ENCODE data around the gene MTHFD2L. TPM values are rescaled to one million over a fixed set of nuclear protein-coding genes. Genes with fewer than 3 reads are reported as not detected.
A peak's percentile ranks its signal among the peaks of the same experiment; 100 is the strongest.

MTHFD2L gene
- total RNA-seq (2011; cell fraction: chromatin; rRNA removed; ENCODE audit: low replicate concordance) = 20.6 and 60.4 TPM in 2 replicates
- total RNA-seq (2011; cell fraction: nucleolus; rRNA removed) = 15.3 and 17.2 TPM in 2 replicates
- 39.8 and 80.6 TPM in 2 replicates for total RNA-seq (2011; cell fraction: nucleoplasm; rRNA removed)
- 26.7 and 38.1 TPM in 2 replicates for total RNA-seq (2014; rRNA removed)
- total RNA-seq (2014; rRNA removed; fragmentation: Illumina TruSeq; extraction: Trizol) = 32.5 and 35.7 TPM in 2 replicates
- total RNA-seq (2015; rRNA removed; fragmentation: Illumina TruSeq; extraction: Trizol) = 24.0 and 26.6 TPM in 2 replicates
- total RNA-seq (2021) = 24.6 and 27.7 TPM in 2 replicates
- 26.3 and 39.0 TPM in 2 replicates for polyA plus RNA-seq (2011; rRNA removed)
- 6.3 and 12.8 TPM in 2 replicates for polyA plus RNA-seq (2011; cell fraction: cytosol; rRNA removed)
- polyA plus RNA-seq (2011; cell fraction: nucleus; rRNA removed) = 24.4 and 28.3 TPM in 2 replicates
- polyA plus RNA-seq (2012) = 19.8 and 20.1 TPM in 2 replicates
- polyA plus RNA-seq (2014; fragmentation: Illumina TruSeq; extraction: Trizol) = 19.1 and 19.7 TPM in 2 replicates
- polyA plus RNA-seq (2014; fragmentation: Nextera tagmentation; extraction: Ambion mirVana) = 10 to 100 TPM; 10.0 to 13.7 TPM
- 26.0 and 29.8 TPM in 2 replicates for polyA plus RNA-seq (2014; rRNA removed)
- polyA minus RNA-seq (2011; rRNA and poly(A)+ RNA removed) = 26.0 and 28.5 TPM in 2 replicates
- 8.8 and 9.2 TPM in 2 replicates for polyA minus RNA-seq (2011; cell fraction: cytosol; rRNA and poly(A)+ RNA removed)
- 47.9 and 57.3 TPM in 2 replicates for polyA minus RNA-seq (2011; cell fraction: nucleus; rRNA and poly(A)+ RNA removed)
- Bru-seq, nascent RNA = percentile 66 among the genes with signal in this experiment
- percentile 70 among the genes with signal in this experiment for BruChase-seq, experiment 1, labeled RNA remaining after a 2-hour chase
- percentile 67 among the genes with signal in this experiment for BruChase-seq, experiment 2, labeled RNA remaining after a 6-hour chase
- long read RNA-seq, experiment 1, transcript MTHFD2L-208 (2 exons, 2,363 nt) = major isoform, 87 of 113 reads
- long read RNA-seq, experiment 1, partial matches to known transcripts = 12 of 113 reads
- long read RNA-seq, experiment 1, other reads (novel, unspliced or antisense) = 10 of 113 reads
- long read RNA-seq, experiment 2, transcript MTHFD2L-208 (2 exons, 2,363 nt) = major isoform, 12 of 33 reads
- long read RNA-seq, experiment 2, partial matches to known transcripts = 1 of 33 reads
- long read RNA-seq, experiment 2, other reads (novel, unspliced or antisense) = 20 of 33 reads
- long read RNA-seq, experiment 3, transcript MTHFD2L-208 (2 exons, 2,363 nt) = major isoform, 28 of 33 reads
- long read RNA-seq, experiment 3, partial matches to known transcripts = 1 of 33 reads
- long read RNA-seq, experiment 3, other reads (novel, unspliced or antisense) = 4 of 33 reads

GRCh38 chr4:74157561-74158465 is at the start of gene MTHFD2L:
Gene MTHFD2L (plus strand): TSS chr4:74158118. CDS start chr4:74158139, 21 bp downstream.
- in situ Hi-C loops (cut with MboI) (no loop called here), intact Hi-C loops (cut with micrococcal nuclease) (no loop called here)
- CTCF ChIA-PET (ENCODE audit: low intra/inter-chr PET ratio) = no interaction called here
- POLR2A ChIA-PET = interaction anchor here (0.6 to 1.9 kb wide), 2 partner anchors 9 to 707 kb away, joined by 3 to 8 read pairs; no protein-coding TSS in a partner anchor
- peak within 1 kb of the TSS; percentile 97 for H3K27ac ChIP-seq (ENCODE audit: extremely low read depth, low read depth, low read length)
- no peaks in the 10 kb centered on the region for H3K27me3 ChIP-seq (ENCODE audit: control insufficient read depth in 2 of 2, insufficient read depth in 2 of 2, low read length in 2 of 2)
- peaks cover 4 to 5% of the 10 kb centered on the region in 2 experiments; a peak in 4 of 5 replicates for H3K4me1 ChIP-seq (replicated peaks in 1 of 2; ENCODE audit: control insufficient read depth in 2 of 2, insufficient read depth in 2 of 2, low read length in 2 of 2)
- H3K9me1 ChIP-seq (ENCODE audit: control insufficient read depth, insufficient read depth, low read length) = no peaks in the 10 kb centered on the region
- DNase-seq (ENCODE audit: extremely low read depth in 1 of 4, low spot score in 3 of 4) (peak; percentile 91 to 97 (median 93)), ATAC-seq (peak; percentile 97), FAIRE-seq (peak; percentile 84)
- no peaks in the 10 kb centered on the region for H3K9me3 ChIP-seq (replicated peaks; ENCODE audit: control insufficient read depth, insufficient read depth, low read depth, low read length)
- peak within 1 kb of the TSS; percentile 94 to 97 for H3K9ac ChIP-seq (ENCODE audit: insufficient read depth in 1 of 2, low read depth in 2 of 2, low read length in 2 of 2)
- BruUV-seq (replicated peaks) = no TSS peak
- 0 out of 2 replicates have a peak, but pooled peaks cover 6% of the 10 kb centered on the region for H4K20me1 ChIP-seq (replicated peaks; ENCODE audit: control insufficient read depth, insufficient read depth, low read length)
- peak within 1 kb of the TSS; percentile 96 for H2AFZ ChIP-seq (ENCODE audit: low read depth, low read length)
- peaks cover 34% of the 10 kb centered on the region for H3K36me3 ChIP-seq (ENCODE audit: control insufficient read depth, insufficient read depth, low read length)
- WGBS (ENCODE audit: insufficient coverage, low coverage, missing lambda C conversion rate) = 0% methylated on average over 48 of the region's 78 CpGs
- H3K4me3 ChIP-seq = peak within 1 kb of the TSS; percentile 70
- H3K4me2 ChIP-seq (ENCODE audit: insufficient read depth, low read length) = peak within 1 kb of the TSS; percentile 99
- H3K79me2 ChIP-seq (ENCODE audit: control insufficient read depth, insufficient read depth, low read length) = peaks cover 61% of the 10 kb centered on the region
- TF ChIP-seq BRD9 (IDR thresholded peaks at IDR 0.05; ENCODE audit: low read depth, partially characterized antibody) (peak; percentile 69), TGIF2 (CRISPR knock-in tag; IDR thresholded peaks at IDR 0.05) (0 out of 2 replicates have a peak, but pooled peaks have one; percentile 20), GABPB1 (CRISPR knock-in tag; IDR thresholded peaks at IDR 0.05) (peak; percentile 92), ZNF217 (CRISPR knock-in tag; IDR thresholded peaks at IDR 0.05) (no peak)

Data from K562 (cell line).